ENCODE data around the gene XIAP. TPM values are rescaled to one million over a fixed set of nuclear protein-coding genes. Genes with fewer than 3 reads are reported as not detected.
"Not testable (repeated sequence)": the region's sequence is repeated elsewhere in the genome, so short reads cannot be mapped to it uniquely, and the experiment has no call there.

The XIAP gene
- total RNA-seq, 5 donors from 2014 or later (not counting 1 experiment from before 2014, with no cell fraction given), result 40.4 to 59.6 (median 46.1) TPM

GRCh38 chrX:123923211-123923610 lies 63.4 kb downstream of the XIAP start:
- Histone ChIP-seq H3K9me3 (no peaks in the 10 kb centered on the region), H3K27me3 (replicated peaks in 1 of 2; ENCODE audit: control insufficient read depth in 2 of 2, extremely low read depth in 1 of 2, insufficient read depth in 2 of 2, low read length in 1 of 2) (no peaks in the 10 kb centered on the region), H3K36me3 (ENCODE audit: control insufficient read depth in 2 of 2, extremely low read depth in 1 of 2, insufficient read depth in 1 of 2, low read length in 1 of 2) (no peaks in the 10 kb centered on the region), H3K4me3 (ENCODE audit: control insufficient read depth in 1 of 2, extremely low read depth in 1 of 2, low read length in 1 of 2) (no peak overlapping the region), H3K27ac (ENCODE audit: low read length) (no peak overlapping the region), H3K4me1 (ENCODE audit: control insufficient read depth in 1 of 2, extremely low read depth in 1 of 2, insufficient read depth in 2 of 2, low read length in 2 of 2) (no peaks in the 10 kb centered on the region)
- Mint-ChIP-seq H3K27me3 (no peaks in the 10 kb centered on the region), H3K36me3 (no peaks in the 10 kb centered on the region), H3K9me3 (no peaks in the 10 kb centered on the region), H3K4me1 (no peaks in the 10 kb centered on the region), H3K27ac (no peak overlapping the region), H3K4me3 (no peak overlapping the region)
- ChIA-PET POLR2A (no interaction called here), CTCF (interaction anchor here in 1 of 2 donors (0.7 kb wide), 1 partner anchor 218 kb away, joined by 4 read pairs; no protein-coding TSS in a partner anchor)
- ATAC-seq (replicated peaks in 1 of 4), result no peak
- DNase-seq, result no peak
- WGBS (ENCODE audit: insufficient coverage), result no CpG with 5 or more reads among the region's 2 CpGs

GRCh38 chrX:123924186-123924585 lies 64.3 kb downstream of the XIAP start:
- H3K4me3 ChIP-seq (ENCODE audit: control insufficient read depth in 1 of 2, extremely low read depth in 1 of 2, low read length in 1 of 2), result no peak overlapping the region
- Mint-ChIP-seq H3K4me1 (no peaks in the 10 kb centered on the region), H3K9me3 (no peaks in the 10 kb centered on the region), H3K27ac (no peak overlapping the region), H3K4me3 (no peak overlapping the region), H3K27me3 (no peaks in the 10 kb centered on the region), H3K36me3 (no peaks in the 10 kb centered on the region)
- ChIA-PET CTCF (interaction anchor here in 1 of 2 donors (0.5 to 0.7 kb wide), 2 partner anchors 32 to 130 kb away, joined by 3 to 5 read pairs; no protein-coding TSS in a partner anchor), POLR2A (no interaction called here)
- no CpG with 5 or more reads among the region's 1 CpG for WGBS (ENCODE audit: insufficient coverage)
- ATAC-seq (replicated peaks in 1 of 4) (no peak), DNase-seq (no peak)
- H3K4me1 ChIP-seq (ENCODE audit: control insufficient read depth in 1 of 2, extremely low read depth in 1 of 2, insufficient read depth in 2 of 2, low read length in 2 of 2), result no peaks in the 10 kb centered on the region
- no peaks in the 10 kb centered on the region for H3K27me3 ChIP-seq (replicated peaks in 1 of 2; ENCODE audit: control insufficient read depth in 2 of 2, extremely low read depth in 1 of 2, insufficient read depth in 2 of 2, low read length in 1 of 2)
- no peaks in the 10 kb centered on the region for H3K36me3 ChIP-seq (ENCODE audit: control insufficient read depth in 2 of 2, extremely low read depth in 1 of 2, insufficient read depth in 1 of 2, low read length in 1 of 2)
- H3K27ac ChIP-seq (ENCODE audit: low read length), result no peak overlapping the region
- H3K9me3 ChIP-seq, result no peaks in the 10 kb centered on the region

GRCh38 chrX:123927845-123928244 lies 68.0 kb downstream of the XIAP start:
- Histone ChIP-seq H3K27ac (ENCODE audit: low read length) (no peak overlapping the region), H3K36me3 (ENCODE audit: control insufficient read depth in 2 of 2, extremely low read depth in 1 of 2, insufficient read depth in 1 of 2, low read length in 1 of 2) (no peaks in the 10 kb centered on the region), H3K4me1 (ENCODE audit: control insufficient read depth in 1 of 2, extremely low read depth in 1 of 2, insufficient read depth in 2 of 2, low read length in 2 of 2) (no peaks in the 10 kb centered on the region), H3K9me3 (no peaks in the 10 kb centered on the region), H3K27me3 (replicated peaks in 1 of 2; ENCODE audit: control insufficient read depth in 2 of 2, extremely low read depth in 1 of 2, insufficient read depth in 2 of 2, low read length in 1 of 2) (no peaks in the 10 kb centered on the region), H3K4me3 (ENCODE audit: control insufficient read depth in 1 of 2, extremely low read depth in 1 of 2, low read length in 1 of 2) (no peak overlapping the region)
- Mint-ChIP-seq H3K9me3 (peaks cover 0 to 5% (median 0%) of the 10 kb centered on the region in 3 donors), H3K4me1 (no peaks in the 10 kb centered on the region), H3K4me3 (no peak overlapping the region), H3K36me3 (no peaks in the 10 kb centered on the region), H3K27ac (no peak overlapping the region), H3K27me3 (no peaks in the 10 kb centered on the region)
- ATAC-seq (replicated peaks in 1 of 4) (no peak), DNase-seq (no peak)
- ChIA-PET CTCF (no interaction called here), POLR2A (no interaction called here)
- no CpG with 5 or more reads among the region's 2 CpGs for WGBS (ENCODE audit: insufficient coverage)

- H3K36me3 Mint-ChIP-seq; H3K9me3 ChIP-seq; H3K4me3 Mint-ChIP-seq; H3K4me3 ChIP-seq (ENCODE audit: control insufficient read depth in 1 of 2, extremely low read depth in 1 of 2, low read length in 1 of 2); H3K27ac ChIP-seq (ENCODE audit: low read length); CTCF ChIA-PET; H3K27me3 Mint-ChIP-seq; ATAC-seq (replicated peaks in 1 of 4); POLR2A ChIA-PET; DNase-seq; H3K9me3 Mint-ChIP-seq; H3K27ac Mint-ChIP-seq; H3K4me1 ChIP-seq (ENCODE audit: control insufficient read depth in 1 of 2, extremely low read depth in 1 of 2, insufficient read depth in 2 of 2, low read length in 2 of 2); H3K4me1 Mint-ChIP-seq; H3K36me3 ChIP-seq (ENCODE audit: control insufficient read depth in 2 of 2, extremely low read depth in 1 of 2, insufficient read depth in 1 of 2, low read length in 1 of 2); H3K27me3 ChIP-seq (replicated peaks in 1 of 2; ENCODE audit: control insufficient read depth in 2 of 2, extremely low read depth in 1 of 2, insufficient read depth in 2 of 2, low read length in 1 of 2): not testable (repeated sequence)
- no CpG with 5 or more reads among the region's 2 CpGs for WGBS (ENCODE audit: insufficient coverage)
Observed at GRCh38 chrX:123932055-123932454, 72.2 kb downstream of the XIAP start.

- Mint-ChIP-seq H3K4me1 (no peaks in the 10 kb centered on the region), H3K9me3 (no peaks in the 10 kb centered on the region), H3K36me3 (no peaks in the 10 kb centered on the region), H3K27me3 (peaks cover 0 to 9% of the 10 kb centered on the region in 2 donors), H3K4me3 (no peak overlapping the region), H3K27ac (no peak overlapping the region)
- POLR2A ChIA-PET, result no interaction called here
- H3K27me3 ChIP-seq (replicated peaks in 1 of 2; ENCODE audit: control insufficient read depth in 2 of 2, extremely low read depth in 1 of 2, insufficient read depth in 2 of 2, low read length in 1 of 2), result no peaks in the 10 kb centered on the region
- ATAC-seq (replicated peaks in 1 of 4) (no peak), DNase-seq (no peak)
- H3K4me3 ChIP-seq (ENCODE audit: control insufficient read depth in 1 of 2, extremely low read depth in 1 of 2, low read length in 1 of 2), result no peak overlapping the region
- CTCF ChIA-PET, result no interaction called here
- no peaks in the 10 kb centered on the region for H3K36me3 ChIP-seq (ENCODE audit: control insufficient read depth in 2 of 2, extremely low read depth in 1 of 2, insufficient read depth in 1 of 2, low read length in 1 of 2)
- H3K27ac ChIP-seq (ENCODE audit: low read length), result no peak overlapping the region
- H3K4me1 ChIP-seq (ENCODE audit: control insufficient read depth in 1 of 2, extremely low read depth in 1 of 2, insufficient read depth in 2 of 2, low read length in 2 of 2), result no peaks in the 10 kb centered on the region
- WGBS (ENCODE audit: insufficient coverage), result no CpG with 5 or more reads among the region's 1 CpG
- H3K9me3 ChIP-seq, result no peaks in the 10 kb centered on the region
Observed at GRCh38 chrX:123943074-123943473, 83.2 kb downstream of the XIAP start.

GRCh38 chrX:123943488-123943887 lies 83.6 kb downstream of the XIAP start:
- no CpG with 5 or more reads among the region's 2 CpGs for WGBS (ENCODE audit: insufficient coverage)
- H3K4me3 ChIP-seq (ENCODE audit: control insufficient read depth in 1 of 2, extremely low read depth in 1 of 2, low read length in 1 of 2), result no peak overlapping the region
- DNase-seq (no peak), ATAC-seq (replicated peaks in 1 of 4) (no peak)
- no peaks in the 10 kb centered on the region for H3K4me1 ChIP-seq (ENCODE audit: control insufficient read depth in 1 of 2, extremely low read depth in 1 of 2, insufficient read depth in 2 of 2, low read length in 2 of 2)
- CTCF ChIA-PET, result no interaction called here
- Mint-ChIP-seq H3K9me3 (no peaks in the 10 kb centered on the region), H3K27ac (no peak overlapping the region), H3K36me3 (no peaks in the 10 kb centered on the region), H3K4me1 (no peaks in the 10 kb centered on the region), H3K27me3 (peaks cover 0 to 9% of the 10 kb centered on the region in 2 donors), H3K4me3 (no peak overlapping the region)
- no peaks in the 10 kb centered on the region for H3K9me3 ChIP-seq
- H3K36me3 ChIP-seq (ENCODE audit: control insufficient read depth in 2 of 2, extremely low read depth in 1 of 2, insufficient read depth in 1 of 2, low read length in 1 of 2), result no peaks in the 10 kb centered on the region
- H3K27me3 ChIP-seq (replicated peaks in 1 of 2; ENCODE audit: control insufficient read depth in 2 of 2, extremely low read depth in 1 of 2, insufficient read depth in 2 of 2, low read length in 1 of 2), result no peaks in the 10 kb centered on the region
- H3K27ac ChIP-seq (ENCODE audit: low read length), result no peak overlapping the region
- POLR2A ChIA-PET, result no interaction called here

GRCh38 chrX:123949846-123950245 lies 90.0 kb downstream of the XIAP start:
- H3K36me3 ChIP-seq (ENCODE audit: control insufficient read depth in 2 of 2, extremely low read depth in 1 of 2, insufficient read depth in 1 of 2, low read length in 1 of 2), result no peaks in the 10 kb centered on the region
- H3K4me1 Mint-ChIP-seq, result no peaks in the 10 kb centered on the region
- H3K27ac Mint-ChIP-seq, result no peak overlapping the region
- H3K36me3 Mint-ChIP-seq, result no peaks in the 10 kb centered on the region
- no peak overlapping the region for H3K4me3 Mint-ChIP-seq
- H3K27me3 ChIP-seq (replicated peaks in 1 of 2; ENCODE audit: control insufficient read depth in 2 of 2, extremely low read depth in 1 of 2, insufficient read depth in 2 of 2, low read length in 1 of 2), result no peaks in the 10 kb centered on the region
- ATAC-seq (replicated peaks in 1 of 4) (no peak), DNase-seq (no peak)
- H3K27me3 Mint-ChIP-seq, result peaks cover 0 to 4% of the 10 kb centered on the region in 2 donors
- H3K4me3 ChIP-seq (ENCODE audit: control insufficient read depth in 1 of 2, extremely low read depth in 1 of 2, low read length in 1 of 2), result no peak overlapping the region
- no CpG with 5 or more reads among the region's 2 CpGs for WGBS (ENCODE audit: insufficient coverage)
- H3K4me1 ChIP-seq (ENCODE audit: control insufficient read depth in 1 of 2, extremely low read depth in 1 of 2, insufficient read depth in 2 of 2, low read length in 2 of 2), result no peaks in the 10 kb centered on the region
- no peaks in the 10 kb centered on the region for H3K9me3 Mint-ChIP-seq
- ChIA-PET POLR2A (no interaction called here), CTCF (no interaction called here)
- no peaks in the 10 kb centered on the region for H3K9me3 ChIP-seq
- H3K27ac ChIP-seq (ENCODE audit: low read length), result no peak overlapping the region

Data from T-cell (primary cell).